Endothelial cell of umbilical vein (primary cell): ENCODE results near the gene NECTIN2. TPM values are rescaled to one million over a fixed set of nuclear protein-coding genes. Genes with fewer than 3 reads are reported as not detected.

Source experiments
- BruUV-seq: library from RNA; stranded (reverse); fragments of 400-500 nt; replicated peaks from 2 replicates; lab custom pipeline; 2021; lab: Mats Ljungman, UMichigan
- CTCF ChIA-PET: fragments of 300-600, 350-600 bp; sonication (Branson Sonifier 250); formaldehyde crosslinking; loops from one replicate; lab custom pipeline; 2021; ENCODE audit warnings: antibody characterized with exemption, inconsistent platforms; lab: Charles Lee
- POLR2A ChIA-PET: fragments of 300-600, 350-600 bp; sonication (Branson Sonifier 250); formaldehyde crosslinking; loops from one replicate; lab custom pipeline; 2021; ENCODE audit warnings: antibody characterized with exemption, inconsistent platforms; lab: Charles Lee
- DNase-seq: peaks from one replicate; pipeline ENCODE4 v3.0.0-alpha.2; 2011; ENCODE audit warnings: low read depth, low spot score
- FAIRE-seq: peaks from 2 replicates; lab custom pipeline; 2011; peaks lifted over from hg19 to GRCh38; lab: Jason Lieb, UNC
- H2AFZ ChIP-seq: 2 replicates; pipeline ENCODE4 v1.6.0; 2012; ENCODE audit warnings: low read depth, low read length, control low read depth, inconsistent platforms
- H3K27ac ChIP-seq: 2 replicates; pipeline ENCODE4 v1.5.1; 2011; ENCODE audit warnings: low read depth, mild to moderate bottlenecking, control low read depth, low read length, moderate library complexity; ENCODE audit not compliant: insufficient read depth
- H3K27me3 ChIP-seq, 2 experiments: 2 replicates each; pipeline versions ENCODE4 v1.6.0 to v1.6.1; 2011; ENCODE audit warnings: low read length in 2 of 2, mixed read lengths in 1 of 2; ENCODE audit not compliant: control insufficient read depth in 2 of 2, insufficient read depth in 2 of 2
- H3K36me3 ChIP-seq, 2 experiments: 2 replicates in 1 of 2; 3 replicates in 1 of 2; pipeline ENCODE4 v1.5.1; 2011; ENCODE audit warnings: low read length in 2 of 2, mild to moderate bottlenecking in 1 of 2, moderate library complexity in 1 of 2; ENCODE audit not compliant: control insufficient read depth in 2 of 2, insufficient read depth in 2 of 2; ENCODE audit errors: extremely low read depth in 1 of 2
- H3K4me1 ChIP-seq: 3 replicates; pipeline ENCODE4 v1.5.1; 2011; ENCODE audit warnings: mild to moderate bottlenecking, low read length; ENCODE audit not compliant: control insufficient read depth, insufficient read depth; ENCODE audit errors: extremely low read depth
- H3K4me2 ChIP-seq: 2 replicates; pipeline ENCODE4 v1.6.1; 2011; ENCODE audit warnings: low read length, control low read depth, mixed read lengths; ENCODE audit not compliant: insufficient read depth
- H3K4me3 ChIP-seq, 3 experiments: fragments of 200-600 bp in 1 of 3; sonication (generic), shearing (Covaris generic) in 1 of 3; replicated peaks in 1 of 3; 2 replicates each; pipeline ENCODE4 v1.5.1; 2011 to 2016; ENCODE audit warnings: control low read depth in 3 of 3, low read length in 3 of 3, mild to moderate bottlenecking in 2 of 3, inconsistent platforms in 1 of 3, low read depth in 1 of 3, moderate library complexity in 1 of 3; ENCODE audit not compliant: insufficient read depth in 1 of 3
- H3K79me2 ChIP-seq: 2 replicates; pipeline ENCODE4 v1.6.0; 2012; ENCODE audit warnings: low read length, inconsistent platforms; ENCODE audit not compliant: control insufficient read depth, insufficient read depth
- H3K9ac ChIP-seq: replicated peaks from 2 replicates; pipeline ENCODE3; 2011; ENCODE audit warnings: low read length, control low read depth; ENCODE audit not compliant: insufficient read depth; ENCODE audit errors: extremely low read depth
- H3K9me1 ChIP-seq: replicated peaks from 3 replicates; pipeline ENCODE4 v1.6.0; 2011; ENCODE audit warnings: mild to moderate bottlenecking, low read length; ENCODE audit not compliant: control insufficient read depth, insufficient read depth; ENCODE audit errors: extremely low read depth
- H3K9me3 ChIP-seq: replicated peaks from 2 replicates; pipeline ENCODE4 v1.5.1; 2012; ENCODE audit warnings: low read length, inconsistent platforms; ENCODE audit not compliant: control insufficient read depth, insufficient read depth
- H4K20me1 ChIP-seq: replicated peaks from 2 replicates; pipeline ENCODE3; 2011; ENCODE audit warnings: mild to moderate bottlenecking, low read length; ENCODE audit not compliant: control insufficient read depth, insufficient read depth; ENCODE audit errors: extremely low read depth
- EZH2 ChIP-seq: IDR thresholded peaks from 2 replicates; pipeline ENCODE4 v1.6.1; 2012; ENCODE audit warnings: borderline replicate concordance, low read depth, mild to moderate bottlenecking, moderate library complexity, low read length, inconsistent platforms; ENCODE audit not compliant: severe bottlenecking
- FOS ChIP-seq: IDR thresholded peaks from 2 replicates; pipeline ENCODE4 v1.6.1; 2011; ENCODE audit warnings: mild to moderate bottlenecking, low read length, moderate library complexity, borderline replicate concordance; ENCODE audit not compliant: insufficient read depth
- GATA2 ChIP-seq: IDR thresholded peaks from 2 replicates; pipeline ENCODE4 v1.7.0; 2011; ENCODE audit warnings: low read depth, mild to moderate bottlenecking, moderate library complexity, mixed read lengths, low read length; ENCODE audit not compliant: insufficient read length, insufficient read depth
- JUN ChIP-seq: IDR thresholded peaks from 2 replicates; pipeline ENCODE4 v1.6.1; 2011; ENCODE audit warnings: borderline replicate concordance, low read depth; ENCODE audit not compliant: insufficient read length, insufficient read depth
- MYC ChIP-seq: IDR thresholded peaks from one replicate; pipeline ENCODE4 v1.6.1; 2011; ENCODE audit warnings: mild to moderate bottlenecking, low read depth, low read length
- POLR2A ChIP-seq: IDR thresholded peaks from 2 replicates; pipeline ENCODE4 v1.6.1; 2012; ENCODE audit warnings: low read depth, mild to moderate bottlenecking, control low read depth, low read length
- POLR2AphosphoS5 ChIP-seq: IDR thresholded peaks from 2 replicates; pipeline ENCODE4 v1.6.1; 2012; ENCODE audit warnings: low read depth, mild to moderate bottlenecking, control low read depth, low read length, moderate library complexity; ENCODE audit not compliant: insufficient read depth
- dilution Hi-C: fragments of 300-500 bp; cut with MboI; formaldehyde crosslinking; loops from one replicate; pipeline ENCODE4 v1.15.0; 2019; ENCODE audit warnings: low sequenced_read_pairs; ENCODE audit not compliant: extremely low pct_ligation_motif_present
- intact Hi-C: fragments of 100-400 bp; cut with micrococcal nuclease; formaldehyde crosslinking; loops from one replicate; pipeline ENCODE4 v1.10.0; 2022
- polyA plus RNA-seq, 4 experiments: library from polyadenylated mRNA; depleted of rRNA in 3 of 4; stranded (reverse) in 3 of 4; unstranded in 1 of 4; fragments of >200 nt; gene quantifications; 2 replicates each; pipeline versions ENCODE4 v1.2.1 to v1.2.3, GENCODE V29; 2011 to 2012; ENCODE audit warnings: missing spikeins in 1 of 4
- total RNA-seq: library from RNA; stranded (reverse); gene quantifications from 2 replicates; pipeline ENCODE4 v1.2.3, GENCODE V29; 2021
- TF ChIP-seq, protein P1 (sequence below): IDR thresholded peaks from 2 replicates; pipeline ENCODE4 v1.6.1; 2011; ENCODE audit not compliant: insufficient read depth, insufficient read length
- TF ChIP-seq, protein P2 (sequence below), 2 donors: IDR thresholded peaks; 1 replicate in 1 of 2; 2 replicates in 1 of 2; pipeline ENCODE4 v1.5.1; 2011; ENCODE audit warnings: low read length in 2 of 2, mild to moderate bottlenecking in 2 of 2, moderate library complexity in 2 of 2, control low read depth in 1 of 2, inconsistent platforms in 1 of 2, low read depth in 1 of 2; ENCODE audit not compliant: insufficient read depth in 1 of 2; ENCODE audit errors: extremely low read depth in 1 of 2

Gene NECTIN2
- total and polyA plus RNA-seq, 2 donors (not counting 3 experiments of a cell fraction or from before 2014, with no cell fraction given): 211 to 238 TPM

DNA sequence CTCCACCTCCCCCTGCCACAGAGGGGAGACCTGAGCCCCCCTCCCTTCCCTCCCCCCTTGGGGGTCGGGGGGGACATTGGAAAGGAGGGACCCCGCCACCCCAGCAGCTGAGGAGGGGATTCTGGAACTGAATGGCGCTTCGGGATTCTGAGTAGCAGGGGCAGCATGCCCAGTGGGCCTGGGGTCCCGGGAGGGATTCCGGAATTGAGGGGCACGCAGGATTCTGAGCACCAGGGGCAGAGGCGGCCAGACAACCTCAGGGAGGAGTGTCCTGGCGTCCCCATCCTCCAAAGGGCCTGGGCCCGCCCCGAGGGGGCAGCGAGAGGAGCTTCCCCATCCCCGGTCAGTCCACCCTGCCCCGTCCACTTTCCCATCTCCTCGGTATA, 57.1 kb downstream of the NECTIN2 start:
- H3K9me1 ChIP-seq: no peaks in the 10 kb centered on the region
- H3K4me3 ChIP-seq: no peak overlapping the region
- dilution Hi-C loops: no loop called here
- H2AFZ ChIP-seq: no peak overlapping the region
- intact Hi-C loops: loop anchor here (1.0 kb wide), 2 partner anchors 13 to 48 kb away; no protein-coding TSS in a partner anchor
- H3K27ac ChIP-seq: no peak overlapping the region
- peaks cover 0 to 6% of the 10 kb centered on the region in 2 experiments for H3K36me3 ChIP-seq
- H4K20me1 ChIP-seq: no peaks in the 10 kb centered on the region
- peaks cover 9 to 11% of the 10 kb centered on the region in 2 experiments for H3K27me3 ChIP-seq
- H3K79me2 ChIP-seq: no peaks in the 10 kb centered on the region
- H3K9me3 ChIP-seq: no peaks in the 10 kb centered on the region
- DNase-seq: no peak
- BruUV-seq: TSS peak; percentile 70
- FAIRE-seq: no peak
- no peak overlapping the region for H3K4me2 ChIP-seq
- no peak for TF ChIP-seq POLR2AphosphoS5
- no peak for TF ChIP-seq MYC
- TF ChIP-seq, protein P1, sequence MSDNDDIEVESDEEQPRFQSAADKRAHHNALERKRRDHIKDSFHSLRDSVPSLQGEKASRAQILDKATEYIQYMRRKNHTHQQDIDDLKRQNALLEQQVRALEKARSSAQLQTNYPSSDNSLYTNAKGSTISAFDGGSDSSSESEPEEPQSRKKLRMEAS: no peak
- no peak for TF ChIP-seq EZH2
- H3K9ac ChIP-seq: no peak overlapping the region
- ChIA-PET POLR2A (no interaction called here), CTCF (interaction anchor here (0.6 to 5.1 kb wide), 9 partner anchors 9 to 436 kb away, joined by 3 to 62 read pairs (median 5); partner anchors contain the start of genes CLPTM1 and TOMM40)
- peaks cover 5% of the 10 kb centered on the region for H3K4me1 ChIP-seq

DNA sequence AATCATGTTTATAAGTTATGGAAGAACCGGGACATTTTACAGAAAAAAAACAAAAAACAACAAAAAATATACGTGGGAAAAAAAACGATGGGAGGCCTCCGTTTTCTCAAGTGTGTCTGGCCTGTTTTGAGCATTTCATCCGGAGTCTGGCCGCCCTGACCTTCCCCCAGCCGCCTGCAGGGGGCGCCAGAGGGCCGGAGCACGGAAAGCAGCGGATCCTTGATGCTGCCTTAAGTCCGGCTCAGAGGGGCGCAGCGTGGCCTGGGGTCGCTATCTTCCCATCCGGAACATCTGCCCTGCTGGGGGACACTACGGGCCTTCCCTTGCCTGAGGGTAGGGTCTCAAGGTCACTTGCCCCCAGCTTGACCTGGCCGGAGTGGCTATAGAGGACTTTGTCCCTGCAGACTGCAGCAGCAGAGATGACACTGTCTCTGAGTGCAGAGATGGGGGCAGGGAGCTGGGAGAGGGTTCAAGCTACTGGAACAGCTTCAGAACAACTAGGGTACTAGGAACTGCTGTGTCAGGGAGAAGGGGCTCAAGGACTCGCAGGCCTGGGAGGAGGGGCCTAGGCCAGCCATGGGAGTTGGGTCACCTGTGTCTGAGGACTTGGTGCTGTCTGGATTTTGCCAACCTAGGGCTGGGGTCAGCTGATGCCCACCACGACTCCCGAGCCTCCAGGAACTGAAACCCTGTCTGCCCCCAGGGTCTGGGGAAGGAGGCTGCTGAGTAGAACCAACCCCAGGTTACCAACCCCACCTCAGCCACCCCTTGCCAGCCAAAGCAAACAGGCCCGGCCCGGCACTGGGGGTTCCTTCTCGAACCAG, 57.7 kb downstream of the NECTIN2 start:
- no peaks in the 10 kb centered on the region for H3K9me3 ChIP-seq
- H3K9ac ChIP-seq: no peak overlapping the region
- H3K36me3 ChIP-seq: peaks cover 0 to 6% of the 10 kb centered on the region in 2 experiments
- BruUV-seq: no TSS peak
- dilution Hi-C loops: no loop called here
- H3K9me1 ChIP-seq: no peaks in the 10 kb centered on the region
- FAIRE-seq (peak; percentile 89), DNase-seq (peak; percentile 73)
- no peak overlapping the region for H2AFZ ChIP-seq
- TF ChIP-seq JUN: no peak
- no peak for TF ChIP-seq EZH2
- peak; percentile 7 for TF ChIP-seq POLR2A
- TF ChIP-seq, protein P1: no peak
- peak; percentile 38 for TF ChIP-seq POLR2AphosphoS5
- no peak for TF ChIP-seq FOS
- no peak for TF ChIP-seq MYC
- no peak for TF ChIP-seq GATA2
- TF ChIP-seq, protein P2, sequence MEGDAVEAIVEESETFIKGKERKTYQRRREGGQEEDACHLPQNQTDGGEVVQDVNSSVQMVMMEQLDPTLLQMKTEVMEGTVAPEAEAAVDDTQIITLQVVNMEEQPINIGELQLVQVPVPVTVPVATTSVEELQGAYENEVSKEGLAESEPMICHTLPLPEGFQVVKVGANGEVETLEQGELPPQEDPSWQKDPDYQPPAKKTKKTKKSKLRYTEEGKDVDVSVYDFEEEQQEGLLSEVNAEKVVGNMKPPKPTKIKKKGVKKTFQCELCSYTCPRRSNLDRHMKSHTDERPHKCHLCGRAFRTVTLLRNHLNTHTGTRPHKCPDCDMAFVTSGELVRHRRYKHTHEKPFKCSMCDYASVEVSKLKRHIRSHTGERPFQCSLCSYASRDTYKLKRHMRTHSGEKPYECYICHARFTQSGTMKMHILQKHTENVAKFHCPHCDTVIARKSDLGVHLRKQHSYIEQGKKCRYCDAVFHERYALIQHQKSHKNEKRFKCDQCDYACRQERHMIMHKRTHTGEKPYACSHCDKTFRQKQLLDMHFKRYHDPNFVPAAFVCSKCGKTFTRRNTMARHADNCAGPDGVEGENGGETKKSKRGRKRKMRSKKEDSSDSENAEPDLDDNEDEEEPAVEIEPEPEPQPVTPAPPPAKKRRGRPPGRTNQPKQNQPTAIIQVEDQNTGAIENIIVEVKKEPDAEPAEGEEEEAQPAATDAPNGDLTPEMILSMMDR (IDR thresholded peaks at IDR 0.05; ENCODE audit: extremely low read depth in 1 of 2, insufficient read depth in 1 of 2, low read depth in 1 of 2, low read length in 2 of 2): peak; percentile 98 to 99
- H3K4me3 ChIP-seq: no peak overlapping the region
- H4K20me1 ChIP-seq: no peaks in the 10 kb centered on the region
- POLR2A ChIA-PET: no interaction called here
- peaks cover 9 to 11% of the 10 kb centered on the region in 2 experiments for H3K27me3 ChIP-seq
- no peaks in the 10 kb centered on the region for H3K79me2 ChIP-seq
- no peak overlapping the region for H3K27ac ChIP-seq
- H3K4me1 ChIP-seq: peaks cover 5% of the 10 kb centered on the region
- H3K4me2 ChIP-seq: no peak overlapping the region
- CTCF ChIA-PET: interaction anchor here (0.6 to 5.1 kb wide), 9 partner anchors 9 to 435 kb away, joined by 3 to 62 read pairs (median 5); partner anchors contain the start of genes CLPTM1 and TOMM40
- intact Hi-C loops: loop anchor here (1.0 kb wide), 2 partner anchors 14 to 47 kb away; no protein-coding TSS in a partner anchor
